Kidney (tissue), 14 donors: ENCODE data around the gene H2BK1. TPM values are rescaled to one million over a fixed set of nuclear protein-coding genes. Genes with fewer than 3 reads are reported as not detected.

Experiments used
- DNase-seq, 5 donors: peaks; one replicate each; pipeline ENCODE4 v3.0.0-alpha.2; 2013 to 2020
- FAIRE-seq: peaks from 2 replicates; lab custom pipeline; 2012; peaks lifted over from hg19 to GRCh38; lab: Jason Lieb, UNC
- H3K27ac ChIP-seq, 2 donors: one replicate each; pipeline ENCODE4 v1.7.0; 2013; ENCODE audit warnings: low read depth in 2 of 2, low read length in 2 of 2, inconsistent platforms in 1 of 2
- H3K27me3 ChIP-seq: one replicate; pipeline ENCODE4 v1.7.1; 2013; ENCODE audit warnings: low read length, inconsistent platforms; ENCODE audit not compliant: control insufficient read depth, insufficient read depth
- H3K36me3 ChIP-seq, 3 donors: one replicate each; pipeline versions ENCODE4 v1.7.0 to v1.7.1; 2013; ENCODE audit warnings: low read length in 3 of 3, control low read depth in 1 of 3, inconsistent platforms in 1 of 3; ENCODE audit not compliant: insufficient read depth in 3 of 3, control insufficient read depth in 2 of 3
- H3K4me1 ChIP-seq, 3 donors: one replicate each; pipeline versions ENCODE4 v1.7.0 to v1.7.1; 2013; ENCODE audit warnings: low read length in 3 of 3, inconsistent platforms in 1 of 3, low read depth in 1 of 3; ENCODE audit not compliant: control insufficient read depth in 2 of 3, insufficient read depth in 2 of 3
- H3K4me3 ChIP-seq, 3 donors: one replicate each; pipeline versions ENCODE4 v1.7.0 to v1.8.1; 2013; ENCODE audit warnings: low read length in 3 of 3, control low read depth in 1 of 3, inconsistent platforms in 1 of 3
- H3K9ac ChIP-seq, 3 donors: one replicate each; pipeline versions ENCODE4 v1.7.0 to v1.7.1; 2013; ENCODE audit warnings: low read length in 3 of 3, control low read depth in 1 of 3, inconsistent platforms in 1 of 3
- H3K9me3 ChIP-seq, 3 donors: one replicate each; pipeline versions ENCODE4 v1.7.0 to v1.7.1; 2013; ENCODE audit warnings: low read length in 3 of 3, control low read depth in 1 of 3, inconsistent platforms in 1 of 3; ENCODE audit not compliant: control insufficient read depth in 2 of 3, insufficient read depth in 1 of 3
- intact Hi-C: fragments of 100-400 bp; cut with DNase I; formaldehyde crosslinking; loops from one replicate; pipeline ENCODE4 v1.11.1; 2022
- polyA plus RNA-seq: library from polyadenylated mRNA; stranded (reverse); fragments of 350-450 nt; fragmentation: Illumina TruSeq; extraction: RNeasy Lipid Tissue Mini Kit (QIAGEN cat#74804); gene quantifications from one replicate; pipeline ENCODE4 v1.2.3, GENCODE V29; 2014; ENCODE audit warnings: low read depth, low replicate concordance; ENCODE audit not compliant: insufficient read depth
- total RNA-seq: library from RNA; stranded (reverse); fragmentation: NEBNext Ultra II Directional; extraction: Animal tissue kit (Norgen Biotek cat#: 25700); gene quantifications from one replicate; pipeline ENCODE4 v1.2.1, GENCODE V29; 2021
- TF ChIP-seq, protein P1 (sequence below): IDR thresholded peaks from 3 replicates; pipeline ENCODE4 v1.5.1; 2012; ENCODE audit warnings: mild to moderate bottlenecking, moderate library complexity, borderline replicate concordance; ENCODE audit not compliant: insufficient read depth; ENCODE audit errors: extremely low read depth
- donor health status: control.
- donor health status: control.
- donor health status: control.
- donor health status: control.
- donor health status: control.
- donor health status: DM: yes; HTN: yes; CAD: no.
- donor health status: Normal renal cell carcinoma (clear cell type).

The H2BK1 gene
- total and polyA plus RNA-seq, 2 donors from 2014 or later = not detected

DNA sequence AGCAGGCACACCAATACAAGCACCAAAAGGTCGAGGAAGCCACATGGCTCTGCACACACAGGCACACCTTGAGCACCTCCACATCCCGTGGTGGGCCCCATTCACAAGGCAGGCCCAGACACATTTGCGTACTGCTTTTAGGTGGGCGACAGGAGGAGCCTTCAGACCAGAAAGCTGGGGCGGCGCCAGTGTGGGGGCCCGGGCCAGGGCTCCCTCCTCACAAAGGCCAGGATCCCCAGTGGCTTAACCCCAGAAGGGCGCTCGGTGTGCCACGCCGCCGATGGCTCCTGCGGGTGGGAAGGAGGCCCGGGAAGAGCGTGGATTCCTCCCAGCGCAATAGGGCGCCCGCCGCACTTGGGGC is 41.0 kb upstream of the H2BK1 start:
- Histone ChIP-seq H3K36me3 (no peaks in the 10 kb centered on the region), H3K9ac (peak overlapping the region; percentile 30 to 55 (median 32)), H3K9me3 (no peaks in the 10 kb centered on the region), H3K27me3 (no peaks in the 10 kb centered on the region), H3K4me3 (peak overlapping the region in 2 of 3 donors; percentile 54 to 70), H3K27ac (peak overlapping the region; percentile 77 to 78), H3K4me1 (peaks cover 10 to 42% (median 18%) of the 10 kb centered on the region in 3 donors)
- FAIRE-seq (no peak), DNase-seq (peak in 4 of 5 donors; percentile 58 to 88 (median 74))
- intact Hi-C loops = no loop called here
- TF ChIP-seq, protein P1, sequence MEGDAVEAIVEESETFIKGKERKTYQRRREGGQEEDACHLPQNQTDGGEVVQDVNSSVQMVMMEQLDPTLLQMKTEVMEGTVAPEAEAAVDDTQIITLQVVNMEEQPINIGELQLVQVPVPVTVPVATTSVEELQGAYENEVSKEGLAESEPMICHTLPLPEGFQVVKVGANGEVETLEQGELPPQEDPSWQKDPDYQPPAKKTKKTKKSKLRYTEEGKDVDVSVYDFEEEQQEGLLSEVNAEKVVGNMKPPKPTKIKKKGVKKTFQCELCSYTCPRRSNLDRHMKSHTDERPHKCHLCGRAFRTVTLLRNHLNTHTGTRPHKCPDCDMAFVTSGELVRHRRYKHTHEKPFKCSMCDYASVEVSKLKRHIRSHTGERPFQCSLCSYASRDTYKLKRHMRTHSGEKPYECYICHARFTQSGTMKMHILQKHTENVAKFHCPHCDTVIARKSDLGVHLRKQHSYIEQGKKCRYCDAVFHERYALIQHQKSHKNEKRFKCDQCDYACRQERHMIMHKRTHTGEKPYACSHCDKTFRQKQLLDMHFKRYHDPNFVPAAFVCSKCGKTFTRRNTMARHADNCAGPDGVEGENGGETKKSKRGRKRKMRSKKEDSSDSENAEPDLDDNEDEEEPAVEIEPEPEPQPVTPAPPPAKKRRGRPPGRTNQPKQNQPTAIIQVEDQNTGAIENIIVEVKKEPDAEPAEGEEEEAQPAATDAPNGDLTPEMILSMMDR = no peak

DNA sequence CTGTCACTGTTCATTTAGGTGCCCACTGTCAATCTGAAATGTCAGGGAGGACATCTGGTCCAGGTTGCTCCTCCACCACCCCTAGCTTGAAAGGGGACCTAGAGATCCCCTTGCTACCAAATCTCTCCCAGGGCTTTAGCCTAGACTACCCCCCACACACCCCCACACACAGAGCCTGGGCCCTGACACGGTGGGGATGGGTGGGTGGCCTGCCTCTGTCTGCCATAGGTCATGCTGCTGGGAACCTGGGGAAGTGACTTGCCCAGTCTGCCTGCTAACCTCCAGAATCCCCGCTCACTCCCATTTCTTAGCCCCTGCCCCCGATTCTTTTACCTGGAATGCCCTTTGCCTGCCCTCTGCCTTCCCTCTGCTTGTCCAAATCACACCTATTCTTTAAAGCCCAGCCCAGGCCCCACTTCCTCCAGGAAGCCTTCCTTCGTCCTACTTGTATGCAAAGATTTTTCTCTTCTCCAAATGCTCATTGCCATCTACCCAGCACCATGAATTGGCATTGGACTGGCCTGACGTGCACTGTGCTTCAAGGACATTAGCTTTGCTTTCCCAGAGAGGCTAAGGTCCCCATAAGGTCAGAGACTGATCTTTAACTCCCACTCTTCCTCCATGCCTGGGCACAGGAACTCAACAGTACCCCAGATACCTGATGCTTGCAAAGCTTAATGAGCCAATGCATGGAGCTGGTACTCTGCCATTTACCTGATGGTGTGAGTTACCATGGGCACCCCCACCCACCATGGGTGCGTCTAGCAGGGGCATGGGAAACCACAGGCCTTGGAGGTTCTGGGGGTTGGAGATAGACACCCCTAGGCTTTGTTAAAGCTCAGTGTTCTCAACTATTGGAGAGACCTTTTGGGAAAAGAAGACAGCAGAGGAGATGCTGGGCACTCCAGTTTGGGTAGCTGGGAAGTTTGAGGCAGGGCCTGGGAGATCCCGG is 40.2 kb upstream of the H2BK1 start:
- Histone ChIP-seq H3K9ac (peak overlapping the region in 1 of 3 donors; percentile 22), H3K27ac (peak overlapping the region; percentile 34 to 65), H3K4me1 (peaks cover 10 to 47% (median 18%) of the 10 kb centered on the region in 3 donors), H3K27me3 (no peaks in the 10 kb centered on the region), H3K4me3 (peak overlapping the region in 2 of 3 donors; percentile 54 to 70), H3K9me3 (no peaks in the 10 kb centered on the region), H3K36me3 (no peaks in the 10 kb centered on the region)
- DNase-seq (peak in 3 of 5 donors; percentile 24 to 39 (median 36)), FAIRE-seq (no peak)
- intact Hi-C loops = no loop called here
- TF ChIP-seq, protein P1 = no peak

DNA sequence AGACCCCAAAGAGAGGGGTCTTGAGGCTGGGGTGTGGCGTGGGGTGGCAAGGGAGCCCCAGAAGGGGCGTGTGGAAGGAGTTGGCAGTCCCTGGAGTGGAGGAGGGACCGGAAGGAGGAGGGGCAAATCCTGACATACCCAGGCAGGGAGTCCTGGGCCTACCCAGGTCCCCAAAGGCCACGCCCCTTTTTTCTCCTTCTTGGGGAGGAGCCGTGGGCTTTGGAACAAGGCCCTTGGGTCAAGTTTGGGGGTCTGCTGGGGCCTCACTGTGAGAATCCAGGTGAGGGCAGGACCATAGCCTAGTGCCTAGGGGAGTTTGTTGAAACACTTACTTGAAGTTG is 39.4 kb upstream of the H2BK1 start:
- TF ChIP-seq, protein P1 = no peak
- DNase-seq (peak; percentile 61 to 84 (median 82)), FAIRE-seq (no peak)
- intact Hi-C loops = loop anchor here (10.0 kb wide), 1 partner anchor 55 kb away; no protein-coding TSS in a partner anchor
- Histone ChIP-seq H3K27me3 (no peaks in the 10 kb centered on the region), H3K9ac (peak overlapping the region in 1 of 3 donors; percentile 71), H3K4me3 (peak overlapping the region in 1 of 3 donors; percentile 56), H3K9me3 (no peaks in the 10 kb centered on the region), H3K27ac (peak overlapping the region; percentile 65 to 89), H3K4me1 (peaks cover 10 to 54% (median 22%) of the 10 kb centered on the region in 3 donors), H3K36me3 (no peaks in the 10 kb centered on the region)
